ENCODE measurements around the gene SIL1. TPM values are rescaled to one million over a fixed set of nuclear protein-coding genes. Genes with fewer than 3 reads are reported as not detected.

SIL1 gene
- total RNA-seq, 1 donor from 2014 or later, result 40.9 TPM

GRCh38 chr5:138975098-138975847 lies 222.9 kb downstream of the SIL1 start:
- Mint-ChIP-seq H3K4me1 (ENCODE audit: unreplicated experiment) (peaks cover 32% of the 10 kb centered on the region), H3K27ac (no peak overlapping the region)
- DNase-seq (ENCODE audit: extremely low spot score, unreplicated experiment), result no peak

GRCh38 chr5:138974227-138975063 lies 223.7 kb downstream of the SIL1 start:
- Mint-ChIP-seq H3K4me3 (no peak overlapping the region), H3K36me3 (peaks cover 11% of the 10 kb centered on the region), H3K9me3 (no peaks in the 10 kb centered on the region), H3K4me1 (ENCODE audit: unreplicated experiment) (peaks cover 32% of the 10 kb centered on the region), H3K27me3 (no peaks in the 10 kb centered on the region), H3K27ac (no peak overlapping the region)
- no peak for TF ChIP-seq CTCF (conservative IDR thresholded peaks at IDR 0.05)
- DNase-seq (ENCODE audit: extremely low spot score, unreplicated experiment), result no peak

More at GRCh38 chr5:138975098-138975847, 222.9 kb downstream of the SIL1 start:
- Mint-ChIP-seq H3K4me3 (no peak overlapping the region), H3K27me3 (no peaks in the 10 kb centered on the region), H3K9me3 (no peaks in the 10 kb centered on the region), H3K36me3 (peaks cover 11% of the 10 kb centered on the region)
- TF ChIP-seq CTCF (conservative IDR thresholded peaks at IDR 0.05), result no peak

- no peak for DNase-seq (ENCODE audit: extremely low spot score, unreplicated experiment)
- TF ChIP-seq CTCF (conservative IDR thresholded peaks at IDR 0.05), result no peak
- H3K36me3 Mint-ChIP-seq, result peaks cover 12% of the 10 kb centered on the region
- H3K27me3 Mint-ChIP-seq, result no peaks in the 10 kb centered on the region
- no peaks in the 10 kb centered on the region for H3K9me3 Mint-ChIP-seq
- H3K27ac Mint-ChIP-seq, result no peak overlapping the region
- peaks cover 41% of the 10 kb centered on the region for H3K4me1 Mint-ChIP-seq (ENCODE audit: unreplicated experiment)
- H3K4me3 Mint-ChIP-seq, result no peak overlapping the region
These were observed 225.3 kb downstream of the SIL1 start for GRCh38 chr5:138972836-138973235.

- DNase-seq (ENCODE audit: extremely low spot score, unreplicated experiment), result no peak
- Mint-ChIP-seq H3K27me3 (no peaks in the 10 kb centered on the region), H3K4me3 (no peak overlapping the region), H3K36me3 (peaks cover 12% of the 10 kb centered on the region), H3K9me3 (no peaks in the 10 kb centered on the region), H3K27ac (no peak overlapping the region), H3K4me1 (ENCODE audit: unreplicated experiment) (peaks cover 48% of the 10 kb centered on the region)
- no peak for TF ChIP-seq CTCF (conservative IDR thresholded peaks at IDR 0.05)
These were observed 225.9 kb downstream of the SIL1 start for GRCh38 chr5:138972230-138972629.

- H3K27ac Mint-ChIP-seq, result no peak overlapping the region
- peaks cover 8% of the 10 kb centered on the region for H3K36me3 Mint-ChIP-seq
- no peak overlapping the region for H3K4me3 Mint-ChIP-seq
These were observed 228.7 kb downstream of the SIL1 start for GRCh38 chr5:138969323-138970002.

More at GRCh38 chr5:138969323-138970002, 228.7 kb downstream of the SIL1 start:
- TF ChIP-seq CTCF (conservative IDR thresholded peaks at IDR 0.05), result no peak
- H3K4me1 Mint-ChIP-seq (ENCODE audit: unreplicated experiment), result peaks cover 45% of the 10 kb centered on the region
- DNase-seq (ENCODE audit: extremely low spot score, unreplicated experiment), result no peak
- H3K27me3 Mint-ChIP-seq, result no peaks in the 10 kb centered on the region
- H3K9me3 Mint-ChIP-seq, result no peaks in the 10 kb centered on the region

All from type B pancreatic cell (in vitro differentiated cells).